ENCODE results near the gene TNFSF4. TPM values are rescaled to one million over a fixed set of nuclear protein-coding genes. Genes with fewer than 3 reads are reported as not detected.
"Not testable (repeated sequence)": the region's sequence is repeated elsewhere in the genome, so short reads cannot be mapped to it uniquely, and the experiment has no call there.

TNFSF4 gene
- total RNA-seq, 2 experiments from 2014 or later: 0.38 to 0.62 TPM

DNA sequence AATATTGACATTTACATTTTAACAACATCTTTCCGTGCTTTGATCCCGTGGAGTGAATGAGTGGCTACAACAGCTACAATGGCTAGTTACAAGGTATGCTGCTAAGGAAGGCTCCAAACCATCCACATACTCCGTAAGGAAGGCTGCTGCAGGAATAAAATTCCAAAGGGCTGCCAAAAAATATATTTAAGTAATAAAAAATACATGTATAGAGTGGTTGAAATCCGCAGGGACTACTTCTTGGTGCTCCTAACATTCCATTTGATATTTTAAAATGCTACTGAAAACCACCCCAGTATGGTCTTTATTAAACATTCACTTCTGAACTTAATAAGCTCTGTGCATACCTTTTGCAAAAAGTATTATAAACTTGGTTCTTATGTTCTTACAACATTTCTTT, 25.3 kb downstream of the TNFSF4 start:
- CTCF ChIA-PET: interaction anchor here (0.7 kb wide), 1 partner anchor 24 kb away, joined by 3 read pairs; no protein-coding TSS in a partner anchor
- peaks cover 4% of the 10 kb centered on the region for H3K9me3 Mint-ChIP-seq
- no peak for DNase-seq
- no peak overlapping the region for H3K4me3 Mint-ChIP-seq
- H3K4me1 Mint-ChIP-seq (ENCODE audit: low read depth): no peaks in the 10 kb centered on the region
- no peaks in the 10 kb centered on the region for H3K27me3 Mint-ChIP-seq (ENCODE audit: low read depth)
- H3K27ac Mint-ChIP-seq: no peak overlapping the region
- no peaks in the 10 kb centered on the region for H3K36me3 Mint-ChIP-seq (ENCODE audit: low read depth)
- intact Hi-C loops (cut with micrococcal nuclease): no loop called here

DNA sequence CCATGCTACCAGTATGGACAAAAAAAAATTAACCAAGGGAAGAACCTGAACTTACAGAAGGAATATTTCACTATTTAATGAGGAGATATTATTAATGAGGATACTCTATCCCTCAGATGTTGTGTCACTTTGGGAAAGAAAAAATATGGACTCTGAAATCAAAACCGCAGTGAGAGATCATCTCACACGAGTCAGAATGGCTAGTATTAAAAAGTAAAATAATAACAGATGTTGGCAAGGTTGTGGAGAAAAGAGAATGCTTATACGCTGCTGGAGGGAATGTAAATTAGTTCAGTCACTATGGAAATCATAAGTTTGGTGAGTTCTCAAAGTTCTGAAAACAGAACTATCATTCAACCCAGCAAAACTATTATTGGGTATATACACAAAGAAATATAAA, 30.9 kb downstream of the TNFSF4 start:
- Mint-ChIP-seq H3K4me3 (no peak overlapping the region), H3K9me3 (peaks cover 24% of the 10 kb centered on the region), H3K36me3 (ENCODE audit: low read depth) (peaks cover 2% of the 10 kb centered on the region), H3K27ac (no peak overlapping the region), H3K4me1 (ENCODE audit: low read depth) (no peaks in the 10 kb centered on the region), H3K27me3 (ENCODE audit: low read depth) (no peaks in the 10 kb centered on the region)
- no peak for DNase-seq
- CTCF ChIA-PET: no interaction called here
- intact Hi-C loops (cut with micrococcal nuclease): no loop called here

DNA sequence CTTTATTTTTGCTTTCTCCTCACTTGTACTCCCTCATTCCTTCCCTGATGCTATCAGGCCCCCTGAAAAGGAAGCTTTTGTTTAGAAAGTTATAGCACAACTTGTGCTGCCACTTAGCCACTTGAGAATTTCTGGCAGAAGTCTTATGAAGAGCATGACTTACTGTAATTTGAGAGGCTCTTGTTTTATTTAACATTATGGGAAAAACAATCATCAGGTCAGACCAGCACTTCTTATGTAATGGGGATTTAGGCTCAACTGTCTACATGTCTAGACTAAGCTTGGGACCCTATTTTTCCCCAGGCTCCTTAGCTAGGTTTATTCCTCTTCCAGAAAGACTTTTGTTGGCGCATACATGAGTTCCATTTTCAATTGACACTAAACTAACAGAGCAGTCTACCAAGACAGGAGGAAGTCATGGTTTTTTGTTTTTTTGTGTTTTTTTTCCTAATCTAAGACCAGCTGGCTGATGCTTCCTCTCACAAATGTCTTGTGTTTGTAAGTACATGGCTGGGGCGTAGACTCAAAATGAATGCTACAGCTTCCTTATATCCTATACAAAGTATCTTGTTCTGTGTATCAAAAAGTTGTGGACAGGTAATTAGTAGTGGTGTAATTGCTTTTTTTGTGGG, 31.5 kb downstream of the TNFSF4 start:
- H3K9me3 Mint-ChIP-seq: peaks cover 29% of the 10 kb centered on the region
- CTCF ChIA-PET: interaction anchor here (0.6 kb wide), 1 partner anchor 46 kb away, joined by 3 read pairs; no protein-coding TSS in a partner anchor
- no peak overlapping the region for H3K27ac Mint-ChIP-seq
- H3K4me1 Mint-ChIP-seq (ENCODE audit: low read depth): no peaks in the 10 kb centered on the region
- no peak overlapping the region for H3K4me3 Mint-ChIP-seq
- peaks cover 5% of the 10 kb centered on the region for H3K36me3 Mint-ChIP-seq (ENCODE audit: low read depth)
- no peaks in the 10 kb centered on the region for H3K27me3 Mint-ChIP-seq (ENCODE audit: low read depth)
- DNase-seq: no peak
- intact Hi-C loops (cut with micrococcal nuclease): no loop called here

DNA sequence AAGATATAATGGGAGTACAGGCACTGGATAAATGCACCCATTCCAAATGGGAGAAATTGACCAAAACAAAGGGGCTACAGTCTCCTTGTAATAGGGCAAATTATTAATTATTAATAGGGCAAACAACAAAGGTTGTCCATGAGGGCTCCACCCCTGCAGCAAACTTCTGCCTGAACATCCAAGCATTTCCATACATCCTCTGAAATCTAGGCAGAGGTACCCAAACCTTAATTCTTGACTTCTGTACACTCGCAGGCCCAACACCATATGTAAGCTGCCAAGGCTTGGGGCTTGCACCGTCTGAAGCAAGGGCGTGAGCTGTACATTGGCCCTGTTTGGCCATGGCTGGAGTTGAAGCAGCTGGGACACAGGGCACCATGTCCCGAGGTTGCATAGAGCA, 33.7 kb downstream of the TNFSF4 start:
- Mint-ChIP-seq H3K4me1 (ENCODE audit: low read depth) (no peaks in the 10 kb centered on the region), H3K27ac (no peak overlapping the region), H3K36me3 (ENCODE audit: low read depth) (peaks cover 5% of the 10 kb centered on the region), H3K27me3 (ENCODE audit: low read depth) (no peaks in the 10 kb centered on the region), H3K9me3 (peaks cover 27% of the 10 kb centered on the region), H3K4me3 (no peak overlapping the region)
- intact Hi-C loops (cut with micrococcal nuclease): no loop called here
- CTCF ChIA-PET: no interaction called here
- no peak for DNase-seq

DNA sequence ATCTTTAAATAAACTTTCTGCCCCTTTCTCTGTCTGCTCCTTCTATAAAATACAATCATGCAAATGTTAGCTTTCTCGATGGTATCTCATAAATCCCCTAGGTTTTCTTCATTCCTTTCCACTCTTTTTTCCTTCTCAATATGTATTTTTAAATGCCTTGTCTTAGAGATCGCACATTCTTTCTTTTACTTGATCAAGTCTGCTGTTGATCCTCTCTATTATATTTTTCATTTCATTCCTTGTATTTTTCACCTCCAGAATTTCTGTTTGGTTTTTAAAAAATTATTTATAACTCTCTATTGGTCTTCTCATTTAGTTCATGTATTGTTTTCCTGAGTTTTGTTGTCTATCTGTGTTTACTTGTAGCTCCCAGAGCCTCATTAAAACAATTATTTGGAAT, 36.0 kb downstream of the TNFSF4 start:
- no peaks in the 10 kb centered on the region for H3K4me1 Mint-ChIP-seq (ENCODE audit: low read depth)
- CTCF ChIA-PET: interaction anchor here (0.7 kb wide), 1 partner anchor 41 kb away, joined by 3 read pairs; no protein-coding TSS in a partner anchor

DNA sequence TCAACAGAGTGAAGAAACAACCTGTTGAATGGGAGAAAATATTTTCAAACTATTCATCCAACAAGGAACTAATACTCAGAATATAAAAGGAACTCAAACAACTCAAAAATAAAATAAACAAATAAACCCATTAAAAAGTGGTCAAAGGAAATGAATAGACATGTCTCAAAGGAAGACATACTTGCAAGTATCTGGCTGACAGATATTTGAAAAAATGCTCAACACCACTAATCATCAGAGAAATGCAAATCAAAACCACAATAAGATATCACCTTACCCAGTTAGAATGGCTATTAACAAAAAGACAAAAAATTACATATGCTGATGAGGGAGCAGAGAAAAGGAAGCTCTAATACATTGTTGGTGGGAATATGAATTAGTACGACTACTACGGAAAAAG, 38.2 kb downstream of the TNFSF4 start:
- no peak overlapping the region for H3K27ac Mint-ChIP-seq
- H3K9me3 Mint-ChIP-seq: peaks cover 17% of the 10 kb centered on the region
- peaks cover 3% of the 10 kb centered on the region for H3K36me3 Mint-ChIP-seq (ENCODE audit: low read depth)
- CTCF ChIA-PET: no interaction called here
- no peaks in the 10 kb centered on the region for H3K4me1 Mint-ChIP-seq (ENCODE audit: low read depth)
- no peaks in the 10 kb centered on the region for H3K27me3 Mint-ChIP-seq (ENCODE audit: low read depth)
- no peak overlapping the region for H3K4me3 Mint-ChIP-seq
- DNase-seq: no peak
- intact Hi-C loops (cut with micrococcal nuclease): no loop called here

More for the DNA sequence above, 36.0 kb downstream of the TNFSF4 start:
- Mint-ChIP-seq H3K27ac (no peak overlapping the region), H3K36me3 (ENCODE audit: low read depth) (peaks cover 3% of the 10 kb centered on the region), H3K9me3 (peaks cover 23% of the 10 kb centered on the region), H3K27me3 (ENCODE audit: low read depth) (no peaks in the 10 kb centered on the region), H3K4me3 (no peak overlapping the region)
- intact Hi-C loops (cut with micrococcal nuclease): no loop called here
- no peak for DNase-seq

DNA sequence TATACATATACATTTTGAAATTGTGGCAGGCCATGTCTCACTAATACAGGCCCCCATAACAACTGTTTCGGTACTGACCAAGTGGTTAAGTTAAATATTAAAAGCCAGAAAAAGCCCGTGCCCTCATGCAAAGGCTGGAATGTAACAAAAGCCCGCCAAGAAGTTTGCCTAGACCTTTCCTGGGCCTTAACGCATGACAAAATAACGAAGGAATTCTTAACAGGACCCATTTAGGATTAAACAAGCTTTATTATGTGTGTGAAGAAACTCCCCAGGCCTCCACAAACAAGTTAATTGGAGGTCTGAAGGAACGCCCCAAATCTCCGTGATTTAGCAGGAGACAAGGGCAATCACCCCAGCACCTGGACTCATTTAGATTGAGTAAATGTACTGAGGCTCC, 42.4 kb downstream of the TNFSF4 start:
- no peak overlapping the region for H3K27ac Mint-ChIP-seq
- intact Hi-C loops (cut with micrococcal nuclease): no loop called here
- DNase-seq: no peak
- H3K4me1 Mint-ChIP-seq (ENCODE audit: low read depth): no peaks in the 10 kb centered on the region
- CTCF ChIA-PET: no interaction called here
- H3K4me3 Mint-ChIP-seq: no peak overlapping the region
- no peaks in the 10 kb centered on the region for H3K27me3 Mint-ChIP-seq (ENCODE audit: low read depth)
- no peaks in the 10 kb centered on the region for H3K36me3 Mint-ChIP-seq (ENCODE audit: low read depth)
- H3K9me3 Mint-ChIP-seq: no peaks in the 10 kb centered on the region

DNA sequence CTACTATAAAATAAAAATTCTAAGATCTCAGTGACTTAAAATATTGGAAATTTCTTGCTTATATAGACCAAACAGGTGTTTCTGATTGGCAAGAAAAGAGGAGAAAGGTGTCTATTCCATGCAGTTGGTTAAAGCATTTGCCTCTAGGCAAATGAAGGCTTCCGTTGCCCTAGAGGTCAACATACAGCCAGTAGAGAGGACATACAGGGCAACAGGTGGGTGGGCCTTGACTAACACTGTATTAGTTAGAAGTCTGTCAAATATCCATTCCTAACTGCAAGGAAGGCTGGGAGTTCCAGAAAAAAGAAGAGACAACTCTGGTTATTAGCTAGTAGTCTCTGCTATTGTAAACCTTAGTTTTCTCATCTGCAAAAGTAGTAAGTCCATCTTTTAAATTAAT, 43.0 kb downstream of the TNFSF4 start:
- Mint-ChIP-seq H3K9me3 (no peaks in the 10 kb centered on the region), H3K36me3 (ENCODE audit: low read depth) (no peaks in the 10 kb centered on the region), H3K4me3 (no peak overlapping the region), H3K4me1 (ENCODE audit: low read depth) (no peaks in the 10 kb centered on the region), H3K27me3 (ENCODE audit: low read depth) (no peaks in the 10 kb centered on the region), H3K27ac (no peak overlapping the region)
- intact Hi-C loops (cut with micrococcal nuclease): no loop called here
- CTCF ChIA-PET: no interaction called here
- DNase-seq: no peak

DNA sequence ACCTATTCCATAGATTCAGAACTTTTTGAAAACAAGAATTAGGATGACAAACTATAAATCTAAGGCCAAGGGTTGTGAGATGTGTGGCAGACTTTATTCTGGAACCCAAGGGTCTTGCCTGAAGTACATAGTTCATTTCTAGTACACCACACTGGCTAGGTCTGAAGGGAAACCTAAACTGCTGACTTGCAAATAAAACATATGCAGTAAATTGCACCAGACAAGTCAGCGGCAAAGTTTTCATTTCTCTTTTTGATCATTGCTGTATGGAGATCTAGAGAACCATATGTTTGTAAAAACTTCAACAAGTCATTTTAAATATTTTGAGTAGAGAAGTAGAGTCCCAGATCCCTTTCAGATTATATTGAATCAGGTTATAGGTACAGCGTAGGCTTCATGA, 43.9 kb downstream of the TNFSF4 start:
- Mint-ChIP-seq H3K4me3 (no peak overlapping the region), H3K27ac (no peak overlapping the region), H3K36me3 (ENCODE audit: low read depth) (no peaks in the 10 kb centered on the region), H3K27me3 (ENCODE audit: low read depth) (no peaks in the 10 kb centered on the region), H3K4me1 (ENCODE audit: low read depth) (no peaks in the 10 kb centered on the region), H3K9me3 (no peaks in the 10 kb centered on the region)
- DNase-seq: no peak
- CTCF ChIA-PET: no interaction called here
- intact Hi-C loops (cut with micrococcal nuclease): no loop called here

DNA sequence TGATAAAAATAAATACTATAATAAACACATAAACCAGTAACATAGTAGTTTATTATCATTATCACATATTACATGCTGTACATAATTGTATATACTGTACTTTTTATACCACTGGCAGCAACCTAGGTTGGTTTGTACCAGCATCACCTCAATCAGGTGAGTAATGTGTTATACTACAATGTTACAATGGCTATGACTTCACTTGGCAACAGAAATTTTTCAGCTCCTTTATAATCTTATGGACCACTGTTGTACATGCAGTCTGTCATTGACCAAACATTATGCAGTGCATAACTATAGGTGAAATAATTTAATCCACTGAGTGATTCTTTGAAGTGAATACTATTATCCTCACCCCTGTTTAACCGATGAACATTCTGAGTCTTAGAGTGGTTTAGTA, 44.5 kb downstream of the TNFSF4 start:
- CTCF ChIA-PET: no interaction called here
- Mint-ChIP-seq H3K27me3 (ENCODE audit: low read depth) (no peaks in the 10 kb centered on the region), H3K27ac (no peak overlapping the region), H3K4me3 (no peak overlapping the region), H3K36me3 (ENCODE audit: low read depth) (no peaks in the 10 kb centered on the region), H3K9me3 (no peaks in the 10 kb centered on the region), H3K4me1 (ENCODE audit: low read depth) (no peaks in the 10 kb centered on the region)
- intact Hi-C loops (cut with micrococcal nuclease): no loop called here
- no peak for DNase-seq

DNA sequence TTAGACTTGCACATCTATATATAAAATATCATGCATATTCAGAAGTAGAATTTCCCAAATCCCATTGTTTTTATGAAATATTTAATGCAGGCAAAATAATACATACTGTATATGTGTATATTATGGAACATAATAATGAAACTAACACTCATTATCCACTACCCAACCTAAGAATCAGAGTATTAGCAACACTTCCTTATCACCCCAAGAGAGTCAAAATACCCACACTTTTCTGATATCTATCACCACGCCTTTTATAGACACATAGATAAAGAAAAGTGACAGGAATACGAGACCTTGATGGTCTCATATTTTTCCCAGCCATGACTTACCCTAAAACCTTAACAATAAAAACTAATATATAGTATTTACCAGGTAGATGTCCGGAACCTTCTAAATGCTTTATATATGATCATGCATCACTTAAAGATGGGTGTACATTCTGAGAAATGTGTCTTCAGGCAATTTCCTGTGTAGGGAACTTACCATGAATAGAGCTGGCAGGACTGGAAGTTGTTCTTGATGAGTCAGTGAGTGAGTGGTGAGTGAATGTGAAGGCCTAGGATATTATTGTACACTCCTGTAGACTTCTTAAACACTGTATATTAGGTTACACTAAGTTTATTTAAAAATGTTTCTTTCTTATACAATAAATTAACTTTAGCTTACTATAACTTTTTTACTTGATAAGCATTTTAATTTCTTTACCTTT, 45.5 kb downstream of the TNFSF4 start:
- no peak overlapping the region for H3K27ac Mint-ChIP-seq
- H3K36me3 Mint-ChIP-seq (ENCODE audit: low read depth): no peaks in the 10 kb centered on the region
- no peaks in the 10 kb centered on the region for H3K9me3 Mint-ChIP-seq
- no peaks in the 10 kb centered on the region for H3K27me3 Mint-ChIP-seq (ENCODE audit: low read depth)
- no peaks in the 10 kb centered on the region for H3K4me1 Mint-ChIP-seq (ENCODE audit: low read depth)
- no peak for DNase-seq
- H3K4me3 Mint-ChIP-seq: no peak overlapping the region
- intact Hi-C loops (cut with micrococcal nuclease): no loop called here
- CTCF ChIA-PET: no interaction called here

DNA sequence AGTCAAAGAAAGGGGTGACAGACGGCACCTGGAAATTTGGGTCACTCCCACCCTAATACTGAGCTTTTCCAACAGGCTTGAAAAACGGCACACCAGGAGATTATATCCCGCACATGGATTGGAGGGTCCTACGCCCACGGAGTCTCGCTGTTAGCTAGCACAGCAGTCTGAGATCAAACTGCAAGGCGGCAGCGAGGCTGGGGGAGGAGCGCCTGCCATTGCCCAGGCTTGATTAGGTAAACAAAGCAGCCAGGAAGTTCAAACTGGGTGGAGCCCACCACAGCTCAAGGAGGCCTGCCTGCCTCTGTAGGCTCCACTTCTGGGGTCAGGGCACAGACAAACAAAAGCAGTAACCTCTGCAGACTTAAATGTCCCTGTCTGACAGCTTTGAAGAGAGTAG, 53.2 kb downstream of the TNFSF4 start:
- H3K27me3 Mint-ChIP-seq (ENCODE audit: low read depth); DNase-seq; H3K4me1 Mint-ChIP-seq (ENCODE audit: low read depth); intact Hi-C loops (cut with micrococcal nuclease); H3K27ac Mint-ChIP-seq; H3K36me3 Mint-ChIP-seq (ENCODE audit: low read depth); H3K4me3 Mint-ChIP-seq; CTCF ChIA-PET; H3K9me3 Mint-ChIP-seq: not testable (repeated sequence)

DNA sequence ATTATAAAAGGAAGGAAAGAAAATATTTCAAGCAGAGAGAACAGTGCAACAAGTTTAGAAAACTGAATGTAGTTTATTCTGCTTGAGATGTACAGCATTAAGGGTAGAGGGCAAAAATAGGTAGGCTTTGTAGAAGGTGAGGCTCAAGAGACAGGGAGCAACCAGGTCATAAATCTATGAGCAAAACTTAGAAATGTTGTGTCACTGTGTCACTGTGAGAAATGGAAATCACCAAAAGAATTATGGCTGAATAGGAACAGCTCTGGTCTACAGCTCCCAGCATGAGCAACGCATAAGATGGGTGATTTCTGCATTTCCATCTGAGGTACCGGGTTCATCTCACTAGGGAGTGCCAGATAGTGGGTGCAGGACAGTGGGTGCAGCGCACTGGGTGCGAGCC, 53.6 kb downstream of the TNFSF4 start:
- CTCF ChIA-PET: no interaction called here
- DNase-seq: no peak
- H3K27me3 Mint-ChIP-seq (ENCODE audit: low read depth): no peaks in the 10 kb centered on the region
- intact Hi-C loops (cut with micrococcal nuclease): no loop called here
- no peaks in the 10 kb centered on the region for H3K36me3 Mint-ChIP-seq (ENCODE audit: low read depth)
- H3K4me3 Mint-ChIP-seq: no peak overlapping the region
- H3K27ac Mint-ChIP-seq: no peak overlapping the region
- H3K9me3 Mint-ChIP-seq: no peaks in the 10 kb centered on the region
- H3K4me1 Mint-ChIP-seq (ENCODE audit: low read depth): peaks cover 2% of the 10 kb centered on the region

Data from activated naive CD4-positive, alpha-beta T cell treated with anti-CD3 and anti-CD28 coated beads for 36 hours (primary cell).